Transverse colon (tissue), 3 donors: Measurements from ENCODE around the gene CHPT1.

Source experiments
- POLR2A ChIP-seq: fragments of 450-650 bp; IDR thresholded peaks from one replicate; pipeline ENCODE4 v1.6.1; 2016; ENCODE audit warnings: antibody characterized with exemption, mild to moderate bottlenecking, moderate library complexity
- TF ChIP-seq, protein P1 (sequence below), 5 experiments: fragments of 200-600 bp in 3 of 5; fragments of 450-650 bp in 2 of 5; sonication (generic) in 3 of 5; IDR thresholded peaks; 1 replicate in 2 of 5; 2 replicates in 3 of 5; pipeline ENCODE4 v1.5.1; 2016 to 2017; ENCODE audit warnings: antibody characterized with exemption in 5 of 5, inconsistent platforms in 3 of 5, mild to moderate bottlenecking in 2 of 5, moderate library complexity in 1 of 5

- TF ChIP-seq POLR2A: no peak
- TF ChIP-seq, protein P1, sequence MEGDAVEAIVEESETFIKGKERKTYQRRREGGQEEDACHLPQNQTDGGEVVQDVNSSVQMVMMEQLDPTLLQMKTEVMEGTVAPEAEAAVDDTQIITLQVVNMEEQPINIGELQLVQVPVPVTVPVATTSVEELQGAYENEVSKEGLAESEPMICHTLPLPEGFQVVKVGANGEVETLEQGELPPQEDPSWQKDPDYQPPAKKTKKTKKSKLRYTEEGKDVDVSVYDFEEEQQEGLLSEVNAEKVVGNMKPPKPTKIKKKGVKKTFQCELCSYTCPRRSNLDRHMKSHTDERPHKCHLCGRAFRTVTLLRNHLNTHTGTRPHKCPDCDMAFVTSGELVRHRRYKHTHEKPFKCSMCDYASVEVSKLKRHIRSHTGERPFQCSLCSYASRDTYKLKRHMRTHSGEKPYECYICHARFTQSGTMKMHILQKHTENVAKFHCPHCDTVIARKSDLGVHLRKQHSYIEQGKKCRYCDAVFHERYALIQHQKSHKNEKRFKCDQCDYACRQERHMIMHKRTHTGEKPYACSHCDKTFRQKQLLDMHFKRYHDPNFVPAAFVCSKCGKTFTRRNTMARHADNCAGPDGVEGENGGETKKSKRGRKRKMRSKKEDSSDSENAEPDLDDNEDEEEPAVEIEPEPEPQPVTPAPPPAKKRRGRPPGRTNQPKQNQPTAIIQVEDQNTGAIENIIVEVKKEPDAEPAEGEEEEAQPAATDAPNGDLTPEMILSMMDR (IDR thresholded peaks at IDR 0.05): no peak
Measured at GRCh38 chr12:101650346-101651117, 46.9 kb upstream of the CHPT1 start.
